PFSK-1 (cell line): ENCODE data around the gene LCN15.
A peak's percentile ranks its signal among the peaks of the same experiment; 100 is the strongest.

Source experiments
- FOXP2 ChIP-seq: optimal IDR thresholded peaks from 2 replicates; pipeline ENCODE3; 2011; ENCODE audit warnings: borderline replicate concordance, control low read depth, inconsistent platforms; ENCODE audit not compliant: insufficient read depth; ENCODE audit errors: extremely low read length, extremely low read depth
- POLR2AphosphoS5 ChIP-seq: IDR thresholded peaks from 2 replicates; pipeline ENCODE4 v1.6.1; 2012; ENCODE audit warnings: low read depth, mild to moderate bottlenecking, control low read depth, low read length, moderate library complexity
- REST ChIP-seq, 2 experiments: IDR thresholded peaks; 2 replicates each; pipeline versions ENCODE4 v1.6.1 to v1.8.0; 2011 to 2012; ENCODE audit warnings: low read depth in 2 of 2, low read length in 2 of 2, control low read depth in 1 of 2, inconsistent platforms in 1 of 2, mild to moderate bottlenecking in 1 of 2, moderate library complexity in 1 of 2; ENCODE audit not compliant: insufficient read depth in 1 of 2
- SIN3A ChIP-seq: IDR thresholded peaks from 2 replicates; pipeline ENCODE4 v1.6.1; 2012; ENCODE audit warnings: mild to moderate bottlenecking, low read length, moderate library complexity, borderline replicate concordance; ENCODE audit not compliant: insufficient read depth
- TAF1 ChIP-seq: IDR thresholded peaks from 2 replicates; pipeline ENCODE4 v1.6.1; 2012; ENCODE audit warnings: low read length, control low read depth, borderline replicate concordance; ENCODE audit not compliant: insufficient read depth

The LCN15 gene

GRCh38 chr9:136728548-136729123, 35.7 kb downstream of the LCN15 start:
- TF ChIP-seq TAF1 (no peak), SIN3A (no peak), FOXP2 (no peak), POLR2AphosphoS5 (no peak), REST (IDR thresholded peaks at IDR 0.05; ENCODE audit: insufficient read depth in 1 of 2, low read depth in 2 of 2, low read length in 2 of 2) (no peak)

- TF ChIP-seq POLR2AphosphoS5: peak; percentile 97
- 0 out of 2 replicates have a peak, but pooled peaks have one; percentile 12 for TF ChIP-seq SIN3A
- TF ChIP-seq FOXP2: no peak
- peak; percentile 97 for TF ChIP-seq TAF1
- peak; percentile 65 to 75 for TF ChIP-seq REST (IDR thresholded peaks at IDR 0.05; ENCODE audit: insufficient read depth in 1 of 2, low read depth in 2 of 2, low read length in 2 of 2)
These were observed 36.2 kb downstream of the LCN15 start for GRCh38 chr9:136728080-136728547.

GRCh38 chr9:136726631-136727191, 37.6 kb downstream of the LCN15 start:
- no peak for TF ChIP-seq FOXP2
- no peak for TF ChIP-seq POLR2AphosphoS5
- TF ChIP-seq REST (IDR thresholded peaks at IDR 0.05; ENCODE audit: insufficient read depth in 1 of 2, low read depth in 2 of 2, low read length in 2 of 2): no peak
- TF ChIP-seq TAF1: no peak
- no peak for TF ChIP-seq SIN3A

GRCh38 chr9:136726118-136726517, 38.2 kb downstream of the LCN15 start:
- TF ChIP-seq TAF1 (no peak), REST (IDR thresholded peaks at IDR 0.05; ENCODE audit: insufficient read depth in 1 of 2, low read depth in 2 of 2, low read length in 2 of 2) (no peak), FOXP2 (no peak), POLR2AphosphoS5 (no peak), SIN3A (no peak)
